Ishikawa (cell line): ENCODE results near the gene PRPF18.

ENCODE experiments used
- CREB1 ChIP-seq: IDR thresholded peaks from 2 replicates; pipeline ENCODE4 v1.6.1; 2012; ENCODE audit warnings: low read depth
- MAX ChIP-seq: IDR thresholded peaks from 2 replicates; pipeline ENCODE4 v1.6.1; 2012
- RAD21 ChIP-seq: IDR thresholded peaks from 2 replicates; pipeline ENCODE4 v1.6.1; 2012; ENCODE audit warnings: low read depth
- REST ChIP-seq: IDR thresholded peaks from 2 replicates; pipeline ENCODE4 v1.6.1; 2012; ENCODE audit warnings: low read depth, mild to moderate bottlenecking
- TAF1 ChIP-seq: IDR thresholded peaks from 2 replicates; pipeline ENCODE4 v1.6.1; 2012; ENCODE audit warnings: low read depth, mild to moderate bottlenecking
- YY1 ChIP-seq: IDR thresholded peaks from 2 replicates; pipeline ENCODE4 v1.6.1; 2012; ENCODE audit warnings: low read depth

DNA sequence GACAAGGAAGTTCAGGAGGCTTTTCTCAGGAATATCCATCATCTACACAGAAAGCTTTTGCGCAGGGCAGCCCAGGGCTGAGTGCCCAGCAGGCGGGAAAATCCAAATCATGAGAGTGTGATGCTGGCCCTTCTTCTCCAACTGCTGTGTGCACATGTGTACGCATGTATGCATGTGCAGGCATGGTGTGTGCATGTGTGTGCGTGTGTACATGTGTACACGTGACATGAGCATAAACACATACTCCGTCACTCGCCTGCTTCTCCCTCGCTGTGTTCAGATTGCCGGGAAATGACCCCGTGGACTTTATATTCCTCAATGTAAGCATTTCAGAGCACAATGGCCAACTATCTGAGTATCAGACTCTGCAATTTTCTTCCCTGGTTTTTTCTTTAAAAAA, 85.1 kb downstream of the PRPF18 start:
- TF ChIP-seq CREB1 (no peak), MAX (no peak), RAD21 (no peak), YY1 (no peak), REST (no peak), TAF1 (no peak)
